ENCODE results near the gene RFX7.

The RFX7 gene

DNA sequence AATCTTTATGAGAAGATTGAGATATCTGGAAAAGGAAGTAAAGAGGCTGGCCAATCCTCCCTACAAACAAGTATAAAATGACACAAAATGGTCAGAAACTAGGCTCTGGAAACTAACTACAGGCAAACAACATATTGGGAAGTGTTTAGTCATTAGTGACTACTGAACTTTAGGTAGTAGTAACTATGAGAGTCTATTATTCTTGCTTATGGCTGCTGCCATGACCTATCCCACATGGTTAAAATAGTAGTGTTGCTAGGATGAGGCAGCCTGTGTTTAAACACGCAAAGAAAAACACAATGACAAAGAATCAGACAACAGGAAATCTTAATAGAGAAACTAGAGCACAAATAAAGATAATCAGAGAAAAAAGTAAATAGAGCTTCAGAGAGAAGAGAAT is 67.9 kb downstream of the RFX7 start:
- TF ChIP-seq CEBPB (IDR thresholded peaks at IDR 0.05) (no peak), TCF12 (IDR thresholded peaks at IDR 0.05; ENCODE audit: low read depth) (no peak)
- TF ChIP-seq, protein P1, sequence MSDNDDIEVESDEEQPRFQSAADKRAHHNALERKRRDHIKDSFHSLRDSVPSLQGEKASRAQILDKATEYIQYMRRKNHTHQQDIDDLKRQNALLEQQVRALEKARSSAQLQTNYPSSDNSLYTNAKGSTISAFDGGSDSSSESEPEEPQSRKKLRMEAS (IDR thresholded peaks at IDR 0.05), result no peak
- TF ChIP-seq, protein P2, sequence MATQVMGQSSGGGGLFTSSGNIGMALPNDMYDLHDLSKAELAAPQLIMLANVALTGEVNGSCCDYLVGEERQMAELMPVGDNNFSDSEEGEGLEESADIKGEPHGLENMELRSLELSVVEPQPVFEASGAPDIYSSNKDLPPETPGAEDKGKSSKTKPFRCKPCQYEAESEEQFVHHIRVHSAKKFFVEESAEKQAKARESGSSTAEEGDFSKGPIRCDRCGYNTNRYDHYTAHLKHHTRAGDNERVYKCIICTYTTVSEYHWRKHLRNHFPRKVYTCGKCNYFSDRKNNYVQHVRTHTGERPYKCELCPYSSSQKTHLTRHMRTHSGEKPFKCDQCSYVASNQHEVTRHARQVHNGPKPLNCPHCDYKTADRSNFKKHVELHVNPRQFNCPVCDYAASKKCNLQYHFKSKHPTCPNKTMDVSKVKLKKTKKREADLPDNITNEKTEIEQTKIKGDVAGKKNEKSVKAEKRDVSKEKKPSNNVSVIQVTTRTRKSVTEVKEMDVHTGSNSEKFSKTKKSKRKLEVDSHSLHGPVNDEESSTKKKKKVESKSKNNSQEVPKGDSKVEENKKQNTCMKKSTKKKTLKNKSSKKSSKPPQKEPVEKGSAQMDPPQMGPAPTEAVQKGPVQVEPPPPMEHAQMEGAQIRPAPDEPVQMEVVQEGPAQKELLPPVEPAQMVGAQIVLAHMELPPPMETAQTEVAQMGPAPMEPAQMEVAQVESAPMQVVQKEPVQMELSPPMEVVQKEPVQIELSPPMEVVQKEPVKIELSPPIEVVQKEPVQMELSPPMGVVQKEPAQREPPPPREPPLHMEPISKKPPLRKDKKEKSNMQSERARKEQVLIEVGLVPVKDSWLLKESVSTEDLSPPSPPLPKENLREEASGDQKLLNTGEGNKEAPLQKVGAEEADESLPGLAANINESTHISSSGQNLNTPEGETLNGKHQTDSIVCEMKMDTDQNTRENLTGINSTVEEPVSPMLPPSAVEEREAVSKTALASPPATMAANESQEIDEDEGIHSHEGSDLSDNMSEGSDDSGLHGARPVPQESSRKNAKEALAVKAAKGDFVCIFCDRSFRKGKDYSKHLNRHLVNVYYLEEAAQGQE (IDR thresholded peaks at IDR 0.05; ENCODE audit: low read depth), result no peak

DNA sequence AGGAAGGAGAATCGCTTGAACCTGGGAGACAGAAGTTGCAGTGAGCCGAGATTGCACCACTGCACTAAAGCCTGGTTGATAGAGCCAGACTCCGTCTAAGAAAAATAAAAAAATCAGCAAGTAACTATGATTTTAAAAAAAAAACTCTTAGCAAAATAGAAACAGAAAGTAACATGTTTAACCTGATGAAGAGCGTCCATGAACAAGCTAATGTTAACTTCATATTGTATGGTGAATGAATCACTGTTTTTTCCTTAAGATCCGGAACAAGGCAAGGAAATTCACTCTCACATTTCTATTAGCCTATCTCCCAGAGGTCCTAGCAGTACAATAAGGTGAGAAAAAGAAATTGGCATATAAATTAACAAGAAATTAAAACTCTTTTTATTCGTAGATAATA is 69.0 kb downstream of the RFX7 start:
- TF ChIP-seq TCF12 (IDR thresholded peaks at IDR 0.05; ENCODE audit: low read depth) (no peak), EP300 (IDR thresholded peaks at IDR 0.05; ENCODE audit: borderline replicate concordance) (no peak), FOXM1 (IDR thresholded peaks at IDR 0.05; ENCODE audit: borderline replicate concordance, low read depth) (no peak), TAF1 (IDR thresholded peaks at IDR 0.05; ENCODE audit: low read depth) (no peak), TEAD4 (IDR thresholded peaks at IDR 0.05) (no peak)

- no peak for TF ChIP-seq TAF1 (IDR thresholded peaks at IDR 0.05; ENCODE audit: low read depth)
- TF ChIP-seq, protein P2 (IDR thresholded peaks at IDR 0.05; ENCODE audit: low read depth), result no peak
- no peak for TF ChIP-seq NFIC (IDR thresholded peaks at IDR 0.05)
- TF ChIP-seq ZBTB7A (IDR thresholded peaks at IDR 0.05; ENCODE audit: low read depth), result no peak
- no peak for TF ChIP-seq EGR1 (IDR thresholded peaks at IDR 0.05)
- TF ChIP-seq CEBPB (IDR thresholded peaks at IDR 0.05), result no peak
- TF ChIP-seq YY1 (IDR thresholded peaks at IDR 0.05; ENCODE audit: low read depth), result no peak
- TF ChIP-seq TCF12 (IDR thresholded peaks at IDR 0.05; ENCODE audit: low read depth), result no peak
- no peak for TF ChIP-seq RAD21 (IDR thresholded peaks at IDR 0.05; ENCODE audit: low read depth)
- TF ChIP-seq EP300 (IDR thresholded peaks at IDR 0.05; ENCODE audit: borderline replicate concordance), result no peak
- TF ChIP-seq TEAD4 (IDR thresholded peaks at IDR 0.05), result no peak
- TF ChIP-seq USF1 (IDR thresholded peaks at IDR 0.05), result no peak
- TF ChIP-seq FOXM1 (IDR thresholded peaks at IDR 0.05; ENCODE audit: borderline replicate concordance, low read depth), result no peak
- TF ChIP-seq CREB1 (IDR thresholded peaks at IDR 0.05; ENCODE audit: low read depth), result no peak
- TF ChIP-seq, protein P1 (IDR thresholded peaks at IDR 0.05), result no peak
Measured at GRCh38 chr15:56168394-56168793, 75.3 kb downstream of the RFX7 start.

GRCh38 chr15:56165234-56165633 is 78.4 kb downstream of the RFX7 start:
- TF ChIP-seq TEAD4 (IDR thresholded peaks at IDR 0.05), result no peak
- TF ChIP-seq USF1 (IDR thresholded peaks at IDR 0.05), result no peak
- no peak for TF ChIP-seq RAD21 (IDR thresholded peaks at IDR 0.05; ENCODE audit: low read depth)
- TF ChIP-seq EGR1 (IDR thresholded peaks at IDR 0.05), result no peak
- TF ChIP-seq, protein P2 (IDR thresholded peaks at IDR 0.05; ENCODE audit: low read depth), result no peak

- TF ChIP-seq TAF1 (IDR thresholded peaks at IDR 0.05; ENCODE audit: low read depth), result no peak
- TF ChIP-seq TCF12 (IDR thresholded peaks at IDR 0.05; ENCODE audit: low read depth), result no peak
- TF ChIP-seq RAD21 (IDR thresholded peaks at IDR 0.05; ENCODE audit: low read depth), result no peak
- TF ChIP-seq NFIC (IDR thresholded peaks at IDR 0.05), result no peak
- no peak for TF ChIP-seq EGR1 (IDR thresholded peaks at IDR 0.05)
- no peak for TF ChIP-seq TEAD4 (IDR thresholded peaks at IDR 0.05)
- no peak for TF ChIP-seq CREB1 (IDR thresholded peaks at IDR 0.05; ENCODE audit: low read depth)
- TF ChIP-seq FOXM1 (IDR thresholded peaks at IDR 0.05; ENCODE audit: borderline replicate concordance, low read depth), result no peak
- no peak for TF ChIP-seq EP300 (IDR thresholded peaks at IDR 0.05; ENCODE audit: borderline replicate concordance)
- no peak for TF ChIP-seq ZBTB7A (IDR thresholded peaks at IDR 0.05; ENCODE audit: low read depth)
Measured at GRCh38 chr15:56160966-56161365, 82.7 kb downstream of the RFX7 start.

Measured in Ishikawa (cell line).